H1 (cell line): ENCODE results near the gene RFNG. TPM values are rescaled to one million over a fixed set of nuclear protein-coding genes. Genes with fewer than 3 reads are reported as not detected.

ENCODE experiments used
- CTCF ChIA-PET: fragments of 300-600 bp; sonication (Branson Sonifier 250); formaldehyde crosslinking; loops from one replicate; lab custom pipeline; 2021; ENCODE audit not compliant: partially characterized antibody; lab: Charles Lee
- POLR2A ChIA-PET: fragments of 300-600 bp; sonication (Branson Sonifier 250); formaldehyde crosslinking; loops from one replicate; lab custom pipeline; 2021; ENCODE audit warnings: inconsistent platforms; ENCODE audit not compliant: partially characterized antibody; lab: Charles Lee
- DNase-seq, 2 experiments: peaks; one replicate each; pipeline versions ENCODE4 v3.0.0 to v3.0.0-alpha.2; 2010 to 2022; ENCODE audit warnings: low spot score in 2 of 2, low read depth in 1 of 2, mixed read lengths in 1 of 2
- FAIRE-seq: peaks from 2 replicates; lab custom pipeline; 2011; peaks lifted over from hg19 to GRCh38; lab: Jason Lieb, UNC
- H2AFZ ChIP-seq: 2 replicates; pipeline ENCODE4 v1.8.1; 2012; ENCODE audit warnings: low read length, inconsistent platforms
- H2AK5ac ChIP-seq: 2 replicates; pipeline ENCODE4 v1.6.1; 2013; ENCODE audit warnings: low read depth, low read length
- H2BK120ac ChIP-seq: replicated peaks from 2 replicates; pipeline ENCODE3; 2013; ENCODE audit warnings: low read depth, low read length, inconsistent platforms
- H2BK12ac ChIP-seq: 2 replicates; pipeline ENCODE4 v1.6.1; 2013; ENCODE audit warnings: low read depth, low read length
- H2BK15ac ChIP-seq: 2 replicates; pipeline ENCODE4 v1.6.1; 2013; ENCODE audit warnings: low read length
- H2BK20ac ChIP-seq: 2 replicates; pipeline ENCODE4 v1.6.1; 2013; ENCODE audit warnings: low read length
- H2BK5ac ChIP-seq: 2 replicates; pipeline ENCODE4 v1.6.1; 2013; ENCODE audit warnings: low read depth, low read length
- H3K14ac ChIP-seq: 2 replicates; pipeline ENCODE4 v1.6.1; 2013; ENCODE audit warnings: inconsistent platforms; ENCODE audit not compliant: insufficient read length
- H3K18ac ChIP-seq: 2 replicates; pipeline ENCODE4 v1.6.1; 2013; ENCODE audit warnings: low read length; ENCODE audit errors: extremely low read depth
- H3K23ac ChIP-seq: 2 replicates; pipeline ENCODE4 v1.6.1; 2013; ENCODE audit warnings: inconsistent platforms; ENCODE audit not compliant: insufficient read length
- H3K23me2 ChIP-seq: 2 replicates; pipeline ENCODE4 v1.6.1; 2013; ENCODE audit warnings: low read depth, low read length
- H3K27ac ChIP-seq: 2 replicates; pipeline ENCODE4 v1.6.1; 2011; ENCODE audit warnings: low read depth, low read length, inconsistent platforms
- H3K27me3 ChIP-seq, 4 experiments: replicated peaks in 1 of 4; 1 replicate in 1 of 4; 2 replicates in 3 of 4; pipeline versions ENCODE4 v1.6.1 to v1.8.1; 2011 to 2013; ENCODE audit warnings: low read length in 3 of 4, mild to moderate bottlenecking in 3 of 4, inconsistent platforms in 2 of 4, mixed read lengths in 2 of 4, moderate library complexity in 1 of 4; ENCODE audit not compliant: control insufficient read depth in 3 of 4, insufficient read depth in 3 of 4; ENCODE audit errors: extremely low read depth in 1 of 4
- H3K36me3 ChIP-seq, 4 experiments: 2 replicates each; pipeline versions ENCODE4 v1.6.1 to v1.8.1; 2011 to 2013; ENCODE audit warnings: mild to moderate bottlenecking in 4 of 4, low read length in 3 of 4, moderate library complexity in 2 of 4, control low read depth in 1 of 4, inconsistent platforms in 1 of 4; ENCODE audit not compliant: insufficient read depth in 4 of 4, control insufficient read depth in 2 of 4
- H3K4ac ChIP-seq: replicated peaks from 2 replicates; pipeline ENCODE3; 2013; ENCODE audit warnings: low read length, low read depth, mixed read lengths, inconsistent platforms; ENCODE audit not compliant: insufficient read length
- H3K4me1 ChIP-seq, 4 experiments: replicated peaks in 1 of 4; 1 replicate in 1 of 4; 2 replicates in 3 of 4; pipeline versions ENCODE4 v1.6.1 to v1.8.1; 2011 to 2013; ENCODE audit warnings: low read length in 3 of 4, inconsistent platforms in 2 of 4, mixed read lengths in 1 of 4; ENCODE audit not compliant: insufficient read depth in 4 of 4, control insufficient read depth in 3 of 4
- H3K4me2 ChIP-seq, 2 experiments: 2 replicates each; pipeline versions ENCODE4 v1.6.1 to v1.8.1; 2011 to 2013; ENCODE audit warnings: low read depth in 2 of 2, low read length in 2 of 2, control low read depth in 1 of 2, inconsistent platforms in 1 of 2, mild to moderate bottlenecking in 1 of 2; ENCODE audit not compliant: insufficient read depth in 1 of 2
- H3K4me3 ChIP-seq, 4 experiments: fragments of 200-600, 300-600 bp in 1 of 4; sonication (generic), shearing (Covaris generic), sonication (Bioruptor Twin) in 1 of 4; 2 replicates each; pipeline versions ENCODE4 v1.5.1 to v1.8.1; 2011 to 2016; ENCODE audit warnings: low read length in 4 of 4, low read depth in 3 of 4, control low read depth in 2 of 4, inconsistent platforms in 2 of 4, mild to moderate bottlenecking in 2 of 4, mixed read lengths in 1 of 4, moderate library complexity in 1 of 4; ENCODE audit not compliant: insufficient read depth in 2 of 4; ENCODE audit errors: extremely low read depth in 1 of 4
- H3K56ac ChIP-seq: replicated peaks from 2 replicates; pipeline ENCODE3; 2013; ENCODE audit warnings: low read depth, mild to moderate bottlenecking, mixed read lengths, low read length, inconsistent platforms; ENCODE audit not compliant: insufficient read length
- H3K79me1 ChIP-seq: 2 replicates; pipeline ENCODE4 v1.6.1; 2013; ENCODE audit warnings: low read depth, low read length, control low read depth
- H3K79me2 ChIP-seq, 2 experiments: 2 replicates each; pipeline versions ENCODE4 v1.6.1 to v1.8.1; 2012 to 2013; ENCODE audit warnings: low read length in 2 of 2, mild to moderate bottlenecking in 2 of 2, inconsistent platforms in 1 of 2; ENCODE audit not compliant: insufficient read depth in 2 of 2, control insufficient read depth in 1 of 2
- H3K9ac ChIP-seq, 4 experiments: replicated peaks in 1 of 4; 1 replicate in 1 of 4; 2 replicates in 3 of 4; pipeline versions ENCODE4 v1.6.1 to v1.8.1; 2011 to 2013; ENCODE audit warnings: low read depth in 3 of 4, low read length in 3 of 4, control low read depth in 2 of 4, mild to moderate bottlenecking in 2 of 4, moderate library complexity in 2 of 4, inconsistent platforms in 1 of 4; ENCODE audit errors: extremely low read depth in 1 of 4
- H3K9me3 ChIP-seq, 2 experiments: 2 replicates each; pipeline versions ENCODE4 v1.6.1 to v1.8.1; 2012 to 2013; ENCODE audit warnings: mild to moderate bottlenecking in 2 of 2, moderate library complexity in 2 of 2, control low read depth in 1 of 2, inconsistent platforms in 1 of 2, low read depth in 1 of 2, low read length in 1 of 2, mixed read lengths in 1 of 2; ENCODE audit not compliant: insufficient read depth in 2 of 2
- H4K20me1 ChIP-seq, 2 experiments: replicated peaks in 1 of 2; 2 replicates each; pipeline versions ENCODE3 to v1.8.1; 2011 to 2013; ENCODE audit warnings: inconsistent platforms in 2 of 2, low read length in 2 of 2, mild to moderate bottlenecking in 1 of 2; ENCODE audit not compliant: insufficient read depth in 2 of 2, control insufficient read depth in 1 of 2
- H4K5ac ChIP-seq: 2 replicates; pipeline ENCODE4 v1.6.1; 2013; ENCODE audit warnings: low read length, low read depth, mixed read lengths, inconsistent platforms; ENCODE audit not compliant: insufficient read length
- H4K8ac ChIP-seq: 2 replicates; pipeline ENCODE4 v1.8.0; 2013; ENCODE audit warnings: mild to moderate bottlenecking, moderate library complexity, low read length, inconsistent platforms; ENCODE audit not compliant: insufficient read depth; ENCODE audit errors: extremely low read depth
- H4K91ac ChIP-seq: replicated peaks from 2 replicates; pipeline ENCODE3; 2013; ENCODE audit warnings: low read length, mixed read lengths, inconsistent platforms; ENCODE audit not compliant: insufficient read length
- CTBP2 ChIP-seq: IDR thresholded peaks from 2 replicates; pipeline ENCODE4 v1.7.0; 2011; ENCODE audit warnings: borderline replicate concordance, mild to moderate bottlenecking, moderate library complexity, mixed read lengths, low read length; ENCODE audit not compliant: insufficient read depth, insufficient read length
- RXRA ChIP-seq: IDR thresholded peaks from 2 replicates; pipeline ENCODE4 v1.6.1; 2011; ENCODE audit warnings: low read depth, mild to moderate bottlenecking, low read length, moderate library complexity; ENCODE audit not compliant: insufficient read depth
- YY1 ChIP-seq: IDR thresholded peaks from 2 replicates; pipeline ENCODE4 v1.6.1; 2011; ENCODE audit warnings: low read depth, mild to moderate bottlenecking, low read length
- WGBS, 2 experiments: shearing (Covaris generic) in 1 of 2; methylation state at CpG; one replicate each; pipeline versions ENCODE4 v1.1.6 to v1.1.7; 2013 to 2015; ENCODE audit warnings: low lambda C conversion rate in 2 of 2, mixed read lengths in 2 of 2, inconsistent platforms in 1 of 2, low coverage in 1 of 2, missing lambda C conversion rate in 1 of 2; ENCODE audit not compliant: insufficient replicate concordance in 2 of 2, insufficient coverage in 1 of 2, insufficient read length in 1 of 2; ENCODE audit errors: extremely low coverage in 1 of 2, missing lambda C conversion rate in 1 of 2; 5-methylcytosine and 5-hydroxymethylcytosine counted together
- polyA plus RNA-seq, 7 experiments: library from polyadenylated mRNA; depleted of rRNA in 3 of 7; stranded (reverse) in 5 of 7; unstranded in 2 of 7; fragments of >200 nt in 5 of 7; fragments of 200-250 nt in 2 of 7; gene quantifications; 1 replicate in 5 of 7; 2 replicates in 1 of 7; 4 replicates in 1 of 7; pipeline versions ENCODE4 v1.2.1 to v1.2.3, GENCODE V29; 2011 to 2013; ENCODE audit warnings: missing spikeins in 2 of 7, mixed read lengths in 2 of 7
- total RNA-seq: library from RNA; stranded (reverse); fragmentation: NEBNext Ultra II Directional; extraction: Animal tissue kit (Norgen Biotek cat#: 25700); gene quantifications from 2 replicates; pipeline ENCODE4 v1.2.1, GENCODE V29; 2021

Gene RFNG
- total and polyA plus RNA-seq, 2 of the 8 experiments (the other 6 are each of a cell fraction or from before 2014, with no cell fraction given) = 26.7 to 28.4 TPM

DNA sequence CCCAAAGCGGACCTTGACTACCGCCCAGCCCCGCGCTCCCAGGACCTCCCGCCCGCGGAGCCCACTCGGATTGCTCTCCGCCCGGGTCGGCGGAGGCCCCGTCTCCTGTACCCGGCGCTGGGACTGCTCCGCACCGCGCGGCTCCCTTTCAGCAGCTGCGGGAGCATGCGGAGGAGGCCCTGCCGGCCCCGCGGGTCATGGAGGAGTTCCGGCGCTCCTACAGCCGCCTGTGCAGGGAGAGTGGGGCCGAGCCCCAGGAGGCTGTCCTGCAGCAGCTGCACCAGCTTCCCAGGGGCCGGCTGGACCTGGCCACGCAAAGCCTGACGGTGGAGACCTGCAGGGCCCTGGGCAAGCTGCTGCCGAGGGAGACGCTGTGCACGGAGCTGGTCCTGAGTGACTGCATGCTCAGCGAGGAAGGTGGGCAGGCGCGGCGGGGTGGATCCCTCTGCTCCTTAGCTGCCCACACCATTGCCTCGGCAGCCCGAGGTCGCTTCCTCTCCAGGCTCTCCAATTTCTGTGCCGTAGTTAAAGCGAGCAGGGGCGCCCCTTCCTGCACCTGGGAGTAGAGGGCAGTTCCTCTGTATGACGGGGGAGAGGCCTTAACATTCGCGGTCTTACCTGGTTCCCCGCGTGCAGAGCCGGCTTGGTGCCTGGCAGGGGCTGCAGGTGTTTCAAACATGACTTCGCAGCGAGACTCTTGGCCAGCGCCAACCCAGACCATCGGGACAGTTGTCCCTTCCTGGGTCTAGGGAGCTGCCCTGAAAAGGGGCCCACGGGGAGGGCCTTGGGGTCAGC, 28.0 kb downstream of the RFNG start:
- FAIRE-seq (no peak), DNase-seq (no peak)
- H3K9ac ChIP-seq = peak overlapping the region; percentile 8 to 60 (median 34); a peak in 4 of 7 replicates
- H3K23me2 ChIP-seq = peaks cover 12% of the 10 kb centered on the region
- H2AFZ ChIP-seq = no peak overlapping the region
- peak overlapping the region; percentile 71 for H3K18ac ChIP-seq
- H4K91ac ChIP-seq = no peak overlapping the region
- no peaks in the 10 kb centered on the region for H3K9me3 ChIP-seq
- CTCF ChIA-PET = interaction anchor here (1.1 to 2.0 kb wide), 4 partner anchors 26 to 96 kb away, joined by 3 to 5 read pairs (median 4); partner anchors contain the start of gene MAFG
- H2BK15ac ChIP-seq = no peak overlapping the region
- no peak overlapping the region for H3K23ac ChIP-seq
- H3K79me2 ChIP-seq = peaks cover 0 to 12% of the 10 kb centered on the region in 2 experiments; a peak in 1 of 4 replicates
- peaks cover 7 to 14% of the 10 kb centered on the region in 2 experiments for H4K20me1 ChIP-seq
- peaks cover 4% of the 10 kb centered on the region; the same call in 1 of the 2 replicates for H3K79me1 ChIP-seq
- H3K4me2 ChIP-seq = peak overlapping the region; percentile 85 to 96
- POLR2A ChIA-PET = interaction anchor here (0.5 to 4.3 kb wide), 11 partner anchors 8 to 357 kb away, joined by 3 to 22 read pairs (median 5); partner anchors contain the start of genes ASPSCR1, CCDC137, DCXR and FASN
- no peaks in the 10 kb centered on the region; a peak in 1 of 8 replicates for H3K36me3 ChIP-seq
- no peak overlapping the region for H3K56ac ChIP-seq
- no peak overlapping the region for H3K14ac ChIP-seq
- H3K4me3 ChIP-seq = peak overlapping the region; percentile 64 to 86 (median 68)
- no peak overlapping the region for H4K5ac ChIP-seq
- WGBS, 2 experiments = 11% methylated on average over 24 of the region's 55 CpGs; no CpG with 5 or more reads in 1 of the 2 experiments
- H3K4ac ChIP-seq = peak overlapping the region; percentile 21
- H2AK5ac ChIP-seq = no peak overlapping the region
- peak overlapping the region; percentile 45 for H4K8ac ChIP-seq
- peak overlapping the region; percentile 10; the same call in 1 of the 2 replicates for H2BK5ac ChIP-seq
- H3K4me1 ChIP-seq = peaks cover 0 to 14% (median 8%) of the 10 kb centered on the region in 4 experiments; a peak in 5 of 7 replicates
- H2BK12ac ChIP-seq = no peak overlapping the region
- no peak overlapping the region for H2BK20ac ChIP-seq
- no peaks in the 10 kb centered on the region for H3K27me3 ChIP-seq
- H3K27ac ChIP-seq = no peak overlapping the region
- H2BK120ac ChIP-seq = no peak overlapping the region
- no peak for TF ChIP-seq CTBP2
- TF ChIP-seq RXRA = no peak
- TF ChIP-seq YY1 = no peak
